Activated CD4-positive, CD25-positive, alpha-beta regulatory T cell treated with anti-CD3 and anti-CD28 coated beads, Interleukin-2, amount 50 U/mL, for 16 hours (primary cell): ENCODE data around the gene CXCL16.
"Not testable (repeated sequence)": the region's sequence is repeated elsewhere in the genome, so short reads cannot be mapped to it uniquely, and the experiment has no call there.

Source experiments
- DNase-seq: peaks from one replicate; pipeline ENCODE4 v3.0.0-alpha.2; 2020; ENCODE audit warnings: low read depth, low spot score

CXCL16 gene

GRCh38 chr17:4699401-4700056 lies 40.2 kb downstream of the CXCL16 start:
- DNase-seq = not testable (repeated sequence)

DNA sequence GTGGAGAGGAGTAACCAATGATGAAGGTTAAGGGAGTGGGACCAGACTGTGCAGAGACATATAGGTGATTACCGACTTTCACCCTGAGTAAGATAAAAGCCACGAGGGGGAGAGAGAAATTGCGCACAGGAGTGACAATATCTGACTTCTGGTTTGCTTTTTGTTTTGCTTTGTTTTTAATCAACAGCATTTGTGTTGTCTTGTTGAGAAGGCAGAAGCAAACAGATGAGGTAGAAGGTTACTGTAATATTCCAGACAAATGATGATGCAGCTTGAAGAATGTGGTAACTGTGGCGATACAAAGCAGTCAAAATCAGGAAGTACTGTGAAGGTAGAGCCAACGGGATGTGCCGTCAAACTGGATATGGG lies 43.3 kb downstream of the CXCL16 start:
- no peak for DNase-seq

DNA sequence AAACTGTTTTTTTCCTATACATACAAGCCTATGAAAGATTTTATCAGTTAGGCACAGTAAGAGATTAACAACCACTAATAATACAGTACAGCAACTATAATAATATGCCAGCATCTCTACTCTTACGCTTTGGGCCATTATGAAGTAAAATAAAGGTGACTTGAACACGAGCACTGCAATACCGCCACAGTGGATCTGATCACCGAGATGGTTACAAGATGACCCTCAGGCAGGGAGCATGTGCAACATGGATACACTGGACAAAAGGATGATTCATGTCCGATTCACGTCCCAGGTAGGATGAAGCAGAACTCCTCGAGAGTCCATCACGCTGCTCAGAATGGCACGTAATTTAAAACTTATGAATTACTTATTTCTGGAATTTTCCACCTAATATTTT lies 46.3 kb downstream of the CXCL16 start:
- DNase-seq = no peak

DNA sequence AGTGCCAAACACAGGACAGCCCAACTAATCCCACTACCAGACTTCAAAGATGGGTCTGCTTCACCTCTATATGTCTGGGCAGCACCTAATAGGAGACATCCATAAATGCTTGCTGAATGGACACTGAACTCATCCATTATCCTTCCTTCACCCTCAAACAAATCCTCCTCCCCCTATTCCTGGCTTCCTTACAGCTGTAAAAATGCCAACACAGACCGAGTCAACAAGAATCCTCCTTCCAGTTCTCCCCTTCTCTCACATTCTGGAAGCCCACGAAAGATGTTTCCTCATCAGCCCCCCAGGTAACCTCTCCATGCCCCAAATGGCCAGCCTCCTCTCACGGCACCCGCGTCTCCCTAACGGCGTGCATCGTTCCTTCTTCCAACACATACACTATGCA lies 48.0 kb downstream of the CXCL16 start:
- DNase-seq = no peak

GRCh38 chr17:4690745-4691144 lies 49.0 kb downstream of the CXCL16 start:
- no peak for DNase-seq

DNA sequence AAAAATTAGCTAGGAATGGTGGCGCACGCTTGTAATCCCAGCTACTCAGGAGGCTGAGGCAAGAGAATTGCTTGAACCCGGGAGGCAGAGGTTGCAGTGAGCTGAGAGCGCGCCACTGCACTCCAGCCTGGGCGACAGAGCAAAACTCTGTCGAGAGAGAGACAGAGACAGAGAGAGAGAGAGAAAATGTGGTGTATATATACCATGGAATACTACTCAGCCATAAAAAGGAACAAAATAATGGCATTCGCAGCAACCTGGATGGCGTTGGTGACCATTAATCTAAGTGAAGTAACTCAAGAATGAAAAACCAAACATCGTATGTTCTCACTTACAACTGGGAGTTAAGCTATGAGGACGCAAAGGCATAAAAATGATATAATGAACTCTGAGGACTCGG lies 49.9 kb downstream of the CXCL16 start:
- not testable (repeated sequence) for DNase-seq

DNA sequence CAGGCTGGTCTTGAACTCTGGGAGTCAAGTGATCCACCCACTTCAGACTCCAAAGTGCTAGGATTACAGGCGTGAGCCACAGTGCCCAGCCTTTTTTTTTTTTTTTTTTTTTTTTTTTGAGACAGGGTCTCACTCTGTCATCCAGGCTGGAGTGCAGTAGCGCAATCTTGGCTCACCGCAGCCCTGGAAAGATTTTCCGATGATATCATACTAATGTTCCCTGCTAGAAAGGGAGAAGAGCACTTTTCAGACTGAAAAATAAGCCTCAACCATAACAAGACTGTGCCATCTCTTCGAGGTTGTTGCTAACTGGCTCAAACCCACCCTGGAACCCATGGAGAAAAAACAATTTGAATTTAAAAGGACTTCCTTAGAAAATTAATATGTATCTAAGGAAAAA lies 56.0 kb downstream of the CXCL16 start:
- not testable (repeated sequence) for DNase-seq
